Amniotic epithelial cell (primary cell): Measurements from ENCODE around the gene ZNF264.
A peak's percentile ranks its signal among the peaks of the same experiment; 100 is the strongest.
"Not testable (repeated sequence)": the region's sequence is repeated elsewhere in the genome, so short reads cannot be mapped to it uniquely, and the experiment has no call there.

ENCODE experiments used
- DNase-seq: peaks from one replicate; pipeline ENCODE4 v3.0.0-alpha.2; 2010; ENCODE audit warnings: low read depth

The ZNF264 gene

GRCh38 chr19:57191141-57192076 is at the start of gene ZNF264:
ZNF264 (plus strand) TSS chr19:57191500; CDS start chr19:57191914, 414 bp downstream.
- peak; percentile 86 for DNase-seq

- no peak for DNase-seq
Measured at GRCh38 chr19:57141699-57142098, 49.6 kb upstream of the ZNF264 start.

- no peak for DNase-seq
Measured at GRCh38 chr19:57152921-57153320, 38.4 kb upstream of the ZNF264 start.

GRCh38 chr19:57161985-57162539 is 29.2 kb upstream of the ZNF264 start:
- no peak for DNase-seq

GRCh38 chr19:57165846-57166245 is 25.5 kb upstream of the ZNF264 start:
- no peak for DNase-seq

- DNase-seq = no peak
Measured at GRCh38 chr19:57167385-57167784, 23.9 kb upstream of the ZNF264 start, which contains the start of gene DUXA. DUXA (minus strand) TSS chr19:57167485; CDS start chr19:57167443, 42 bp downstream.

- DNase-seq = peak; percentile 18
Measured at GRCh38 chr19:57171551-57172081, 19.7 kb upstream of the ZNF264 start.

- no peak for DNase-seq
Measured at GRCh38 chr19:57190301-57190700, 999 bp upstream of the ZNF264 start.

GRCh38 chr19:57192077-57192420 is 749 bp downstream of the ZNF264 start:
- peak; percentile 15 for DNase-seq

GRCh38 chr19:57192993-57193392 is 1.7 kb downstream of the ZNF264 start:
- peak; percentile 18 for DNase-seq

GRCh38 chr19:57197874-57198273 is 6.6 kb downstream of the ZNF264 start:
- DNase-seq = not testable (repeated sequence)

- DNase-seq = no peak
Measured at GRCh38 chr19:57202160-57202559, 10.9 kb downstream of the ZNF264 start.

GRCh38 chr19:57210381-57210780 is 19.1 kb downstream of the ZNF264 start:
- DNase-seq = no peak

- DNase-seq = no peak
Measured at GRCh38 chr19:57212109-57212508, 20.8 kb downstream of the ZNF264 start.

GRCh38 chr19:57227502-57227901 is 36.2 kb downstream of the ZNF264 start:
- no peak for DNase-seq

GRCh38 chr19:57231686-57232085 is 40.4 kb downstream of the ZNF264 start:
- DNase-seq = no peak

GRCh38 chr19:57233207-57233606 is 41.9 kb downstream of the ZNF264 start:
- no peak for DNase-seq

- DNase-seq = no peak
Measured at GRCh38 chr19:57239982-57240310, 48.6 kb downstream of the ZNF264 start.

- DNase-seq = peak; percentile 91
Measured at GRCh38 chr19:57240311-57241090, 49.2 kb downstream of the ZNF264 start, which contains the start of gene ZNF805. ZNF805 (plus strand) TSS chr19:57240632; CDS start chr19:57240892, 260 bp downstream.

GRCh38 chr19:57241176-57241575 is 49.9 kb downstream of the ZNF264 start:
- DNase-seq = peak; percentile 31

- DNase-seq = no peak
Measured at GRCh38 chr19:57242821-57243220, 51.5 kb downstream of the ZNF264 start.

- DNase-seq = no peak
Measured at GRCh38 chr19:57244513-57244912, 53.2 kb downstream of the ZNF264 start.
